ENCODE measurements around the gene SPEG. TPM values are rescaled to one million over a fixed set of nuclear protein-coding genes. Genes with fewer than 3 reads are reported as not detected.

Gene SPEG
- total and polyA plus RNA-seq, 10 donors: 0.74 to 8.2 (median 3.7) TPM

GRCh38 chr2:219386532-219387280 lies 47.9 kb upstream of the SPEG start:
- peak overlapping the region; percentile 69 to 86 (median 82) for H3K4me3 ChIP-seq
- H3K4me1 ChIP-seq: peaks cover 2 to 38% (median 20%) of the 10 kb centered on the region in 6 donors
- 47 to 55% (median 52%) methylated on average over 19 of the region's 19 CpGs for WGBS, 5 donors
- peak; percentile 88 for DNase-seq
- peak overlapping the region; percentile 94 to 99 (median 96) for H3K27ac ChIP-seq
- no peaks in the 10 kb centered on the region for H3K27me3 ChIP-seq (replicated peaks in 1 of 7)
- peaks cover 0 to 5% (median 0%) of the 10 kb centered on the region in 8 donors for H3K9me3 ChIP-seq
- TF ChIP-seq CTCF (IDR thresholded peaks at IDR 0.05 in 8 of 11, conservative IDR thresholded peaks at IDR 0.05 in 3 of 11) (no peak), POLR2AphosphoS5 (IDR thresholded peaks at IDR 0.05) (no peak), POLR2A (IDR thresholded peaks at IDR 0.05) (no peak)
- H3K36me3 ChIP-seq: peaks cover 5 to 49% (median 46%) of the 10 kb centered on the region in 6 donors
- intact Hi-C loops (cut with DNase I; ENCODE audit: low total_unique reads): no loop called here

- intact Hi-C loops (cut with DNase I; ENCODE audit: low total_unique reads): no loop called here
- H3K4me1 ChIP-seq: peaks cover 2 to 38% (median 20%) of the 10 kb centered on the region in 6 donors
- WGBS, 5 donors: 0 to 1% (median 1%) methylated on average over 22 to 75 of the region's 76 CpGs
- H3K4me3 ChIP-seq: peak within 1 kb of the TSS; percentile 69 to 86 (median 82)
- H3K27ac ChIP-seq: peak within 1 kb of the TSS; percentile 94 to 99 (median 96)
- peak; percentile 99 for DNase-seq
- H3K36me3 ChIP-seq: peaks cover 5 to 40% (median 38%) of the 10 kb centered on the region in 6 donors
- peaks cover 0 to 5% (median 0%) of the 10 kb centered on the region in 8 donors for H3K9me3 ChIP-seq
- no peaks in the 10 kb centered on the region for H3K27me3 ChIP-seq (replicated peaks in 1 of 7)
- TF ChIP-seq POLR2AphosphoS5 (IDR thresholded peaks at IDR 0.05) (peak; percentile 55 to 85 (median 78)), CTCF (IDR thresholded peaks at IDR 0.05 in 8 of 11, conservative IDR thresholded peaks at IDR 0.05 in 3 of 11) (peak in 1 of 11 experiments; percentile 32), POLR2A (IDR thresholded peaks at IDR 0.05) (peak in 1 of 3 donors; percentile 23)
These were observed 47.1 kb upstream of the SPEG start, which contains the start of gene DNPEP for GRCh38 chr2:219387306-219388120. Gene DNPEP, minus strand, starts transcription at chr2:219387912. Its CDS starts 118 bp downstream, at chr2:219387794.

GRCh38 chr2:219388121-219388906 lies 46.3 kb upstream of the SPEG start:
- H3K27me3 ChIP-seq (replicated peaks in 1 of 7): no peaks in the 10 kb centered on the region
- 2 to 14% (median 3%) methylated on average over 9 to 78 of the region's 78 CpGs for WGBS, 5 donors
- H3K27ac ChIP-seq: peak overlapping the region; percentile 82 to 99 (median 96)
- TF ChIP-seq POLR2AphosphoS5 (IDR thresholded peaks at IDR 0.05) (peak; percentile 37 to 75 (median 69)), CTCF (IDR thresholded peaks at IDR 0.05 in 8 of 11, conservative IDR thresholded peaks at IDR 0.05 in 3 of 11) (peak; percentile 68 to 92 (median 85)), POLR2A (IDR thresholded peaks at IDR 0.05) (no peak)
- peak; percentile 100 for DNase-seq
- peaks cover 5 to 32% (median 30%) of the 10 kb centered on the region in 6 donors for H3K36me3 ChIP-seq
- intact Hi-C loops (cut with DNase I; ENCODE audit: low total_unique reads): no loop called here
- H3K9me3 ChIP-seq: peaks cover 0 to 9% (median 0%) of the 10 kb centered on the region in 8 donors
- peaks cover 2 to 38% (median 20%) of the 10 kb centered on the region in 6 donors for H3K4me1 ChIP-seq
- H3K4me3 ChIP-seq: peak overlapping the region in 6 of 8 donors; percentile 19 to 86 (median 82)
